GM12873 (cell line): Measurements from ENCODE around the gene FOXP4.

Experiments used
- TF ChIP-seq, protein P1 (sequence below): IDR thresholded peaks from 2 replicates; pipeline ENCODE4 v1.5.1; 2012; ENCODE audit warnings: low read depth, mild to moderate bottlenecking, moderate library complexity, low read length, control low read depth; ENCODE audit not compliant: insufficient read depth; ENCODE audit errors: missing control alignments

Gene FOXP4

DNA sequence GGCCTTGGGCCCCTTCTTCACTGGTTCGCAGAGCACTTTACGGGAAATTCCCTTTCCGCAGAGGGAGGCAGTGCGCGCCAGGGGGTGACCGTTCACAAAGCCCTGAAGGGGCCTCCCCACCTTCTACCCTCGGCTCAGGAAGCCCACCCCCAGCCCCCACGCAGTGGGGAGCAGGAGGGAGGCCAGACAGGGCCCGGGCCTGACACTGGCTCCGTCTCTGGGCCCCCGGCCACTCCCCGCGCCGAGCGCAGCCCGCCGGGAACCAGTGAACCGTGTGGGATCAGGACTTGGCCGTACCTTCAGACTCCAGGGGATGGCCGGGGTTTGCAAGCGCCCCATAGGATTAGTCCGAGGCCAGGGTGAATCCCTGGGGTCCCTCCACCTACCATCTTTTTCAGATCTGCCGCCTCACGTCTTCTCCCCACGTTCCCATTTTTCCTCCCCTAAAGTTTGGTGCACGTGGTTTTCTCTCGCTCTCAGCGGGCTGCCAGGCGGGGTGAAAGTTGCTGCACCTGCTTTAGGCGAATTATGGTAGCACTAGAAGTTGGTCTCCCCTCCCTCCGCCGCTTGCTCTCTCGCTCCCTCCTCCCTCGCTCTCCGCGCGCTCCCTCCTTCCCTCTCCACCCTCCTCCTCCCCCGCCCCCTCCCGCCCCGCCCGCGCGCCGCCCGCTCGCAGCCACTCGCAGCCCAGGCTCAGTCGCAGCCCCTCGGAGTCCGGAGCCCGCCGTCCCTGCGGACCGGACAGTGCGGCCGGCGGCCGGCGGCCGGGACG, at the start of gene FOXP4:
TSS of gene FOXP4 (plus strand) at position 679 of the 772 bp plus-strand sequence. CDS start 19,380 bp downstream, outside the sequence.
- TF ChIP-seq, protein P1, sequence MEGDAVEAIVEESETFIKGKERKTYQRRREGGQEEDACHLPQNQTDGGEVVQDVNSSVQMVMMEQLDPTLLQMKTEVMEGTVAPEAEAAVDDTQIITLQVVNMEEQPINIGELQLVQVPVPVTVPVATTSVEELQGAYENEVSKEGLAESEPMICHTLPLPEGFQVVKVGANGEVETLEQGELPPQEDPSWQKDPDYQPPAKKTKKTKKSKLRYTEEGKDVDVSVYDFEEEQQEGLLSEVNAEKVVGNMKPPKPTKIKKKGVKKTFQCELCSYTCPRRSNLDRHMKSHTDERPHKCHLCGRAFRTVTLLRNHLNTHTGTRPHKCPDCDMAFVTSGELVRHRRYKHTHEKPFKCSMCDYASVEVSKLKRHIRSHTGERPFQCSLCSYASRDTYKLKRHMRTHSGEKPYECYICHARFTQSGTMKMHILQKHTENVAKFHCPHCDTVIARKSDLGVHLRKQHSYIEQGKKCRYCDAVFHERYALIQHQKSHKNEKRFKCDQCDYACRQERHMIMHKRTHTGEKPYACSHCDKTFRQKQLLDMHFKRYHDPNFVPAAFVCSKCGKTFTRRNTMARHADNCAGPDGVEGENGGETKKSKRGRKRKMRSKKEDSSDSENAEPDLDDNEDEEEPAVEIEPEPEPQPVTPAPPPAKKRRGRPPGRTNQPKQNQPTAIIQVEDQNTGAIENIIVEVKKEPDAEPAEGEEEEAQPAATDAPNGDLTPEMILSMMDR = no peak

DNA sequence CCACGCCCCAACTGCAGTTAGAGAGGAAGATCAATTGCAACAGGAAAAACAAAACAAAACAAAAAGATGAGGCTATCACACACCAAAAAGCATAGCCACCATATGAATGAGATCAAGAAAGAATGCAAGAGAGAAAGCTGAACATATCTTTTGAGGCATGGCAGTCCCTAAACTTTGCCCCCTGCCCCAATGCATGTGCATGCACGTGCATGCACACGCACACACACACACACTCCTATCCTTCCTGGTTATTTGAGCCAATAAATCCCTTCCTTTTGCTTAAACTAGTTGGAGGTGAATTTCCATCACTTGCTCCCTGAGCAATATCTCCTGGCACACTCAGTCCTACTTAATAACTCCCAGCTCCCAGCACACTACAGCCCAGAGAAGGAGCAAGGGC, 48.6 kb upstream of the FOXP4 start:
- TF ChIP-seq, protein P1 = no peak

- TF ChIP-seq, protein P1 = no peak
These were observed 48.2 kb upstream of the FOXP4 start for GRCh38 chr6:41497994-41498393.

DNA sequence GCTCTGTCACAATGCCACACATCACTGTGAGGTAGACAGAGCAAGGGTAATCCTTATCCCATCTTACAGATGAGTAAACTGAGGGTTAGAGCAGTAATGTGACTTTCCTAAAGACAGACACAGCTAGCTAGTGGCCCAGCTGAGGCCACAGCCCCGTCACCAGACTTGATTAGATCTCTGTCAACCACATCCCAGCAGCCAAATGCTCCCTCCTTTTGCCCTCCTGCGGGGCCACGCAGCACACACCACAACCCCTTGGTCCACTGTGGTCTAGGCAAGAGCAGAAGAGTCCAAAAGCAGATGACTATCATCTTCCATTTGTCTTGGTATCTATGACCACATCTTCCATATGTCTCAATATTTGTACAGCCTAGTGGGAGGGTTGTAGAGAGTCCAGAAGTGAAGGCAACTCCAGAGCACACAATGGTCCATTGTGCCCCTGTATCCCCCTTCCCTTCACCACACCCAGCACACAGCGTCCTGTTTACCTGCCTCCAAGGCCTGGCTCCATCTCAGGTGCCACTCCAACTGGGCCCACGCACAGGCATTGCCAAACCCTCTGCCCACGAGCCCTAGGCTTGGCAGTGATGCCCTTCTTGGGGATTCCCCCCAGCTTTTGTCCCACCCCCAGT, 47.1 kb upstream of the FOXP4 start:
- TF ChIP-seq, protein P1 = no peak

- TF ChIP-seq, protein P1 = no peak
These were observed 45.6 kb upstream of the FOXP4 start for GRCh38 chr6:41500561-41500960.

DNA sequence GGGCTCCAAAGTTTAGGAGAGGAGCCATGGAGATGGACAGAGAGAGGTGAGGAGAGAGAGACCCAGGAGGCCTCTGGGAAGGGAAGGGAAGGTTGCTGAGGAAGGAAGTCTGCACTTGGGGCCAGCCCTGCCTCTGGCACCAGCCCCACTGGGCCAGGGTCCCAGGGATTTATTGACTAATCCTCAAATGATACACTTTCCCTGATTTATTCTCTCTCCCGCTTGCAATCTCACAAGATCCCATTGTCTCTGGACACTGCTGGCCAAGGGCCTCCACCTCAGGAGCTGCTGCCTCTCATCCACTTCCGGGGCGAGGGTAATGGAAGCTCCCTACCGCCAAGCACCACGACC, 43.6 kb upstream of the FOXP4 start:
- TF ChIP-seq, protein P1 = no peak

DNA sequence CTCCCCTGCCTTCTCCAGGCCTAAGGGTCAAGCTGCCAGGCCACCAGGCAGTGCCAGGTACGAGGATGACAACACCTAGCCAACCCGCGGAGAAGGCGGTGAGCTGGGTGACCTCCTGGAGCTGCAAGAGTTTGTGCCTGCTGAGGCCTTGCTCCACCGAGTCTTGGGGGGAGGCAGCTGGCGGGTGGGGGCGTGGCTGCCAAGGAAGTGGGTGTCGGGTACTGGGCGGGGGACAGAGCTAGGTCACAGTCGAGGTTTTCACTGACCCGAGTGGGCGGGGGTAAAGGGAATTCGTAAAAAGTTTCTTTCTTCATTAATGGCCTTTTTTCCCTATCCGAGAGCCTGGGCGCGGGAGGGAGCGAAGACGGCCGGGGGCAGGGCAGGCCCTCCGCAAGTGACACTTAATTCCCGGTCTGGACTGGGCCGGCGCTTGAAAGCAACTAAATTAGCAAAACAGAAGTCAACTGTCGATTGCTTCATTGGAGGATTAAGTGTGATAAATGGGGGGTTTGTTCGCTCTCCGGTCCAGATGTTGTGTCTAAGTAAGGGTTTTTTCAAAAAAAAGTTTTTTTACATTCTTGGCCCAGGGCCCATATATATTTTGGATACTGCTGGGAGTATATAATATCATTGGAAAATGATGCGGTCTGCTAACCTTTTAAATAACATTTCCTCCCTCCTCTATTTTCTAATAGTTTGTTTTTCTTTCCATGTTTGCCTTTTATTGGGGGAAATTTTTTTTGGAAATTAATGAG, 43.1 kb upstream of the FOXP4 start:
- TF ChIP-seq, protein P1 = no peak
